Peyer's patch (tissue), 4 donors: ENCODE results near the gene SPDYE6. TPM values are rescaled to one million over a fixed set of nuclear protein-coding genes. Genes with fewer than 3 reads are reported as not detected.
A peak's percentile ranks its signal among the peaks of the same experiment; 100 is the strongest.
"Not testable (repeated sequence)": the region's sequence is repeated elsewhere in the genome, so short reads cannot be mapped to it uniquely, and the experiment has no call there.

ENCODE experiments used
- DNase-seq, 3 donors: peaks; one replicate each; pipeline ENCODE4 v3.0.0-alpha.2; 2017 to 2019
- H3K27ac ChIP-seq, 4 donors: fragments of 200-600 bp; sonication (generic); one replicate each; pipeline ENCODE4 v1.5.1; 2016 to 2019
- H3K27me3 ChIP-seq, 2 donors: fragments of 200-600 bp; sonication (generic); one replicate each; pipeline ENCODE4 v1.5.1; 2019
- H3K36me3 ChIP-seq, 3 donors: fragments of 200-600 bp; sonication (generic); one replicate each; pipeline ENCODE4 v1.5.1; 2016 to 2019
- H3K4me1 ChIP-seq, 4 donors: fragments of 200-600 bp; sonication (generic); one replicate each; pipeline ENCODE4 v1.5.1; 2016 to 2019
- H3K4me3 ChIP-seq, 4 donors: fragments of 200-600 bp; sonication (generic); 1 replicate in 3 of 4; 2 replicates in 1 of 4; pipeline ENCODE4 v1.5.1; 2016 to 2019; ENCODE audit warnings: mild to moderate bottlenecking in 1 of 4
- H3K9me3 ChIP-seq, 4 donors: fragments of 200-600 bp; sonication (generic); one replicate each; pipeline ENCODE4 v1.5.1; 2016 to 2019; ENCODE audit warnings: mild to moderate bottlenecking in 1 of 4
- CTCF ChIP-seq, 6 experiments: fragments of 450-650 bp in 4 of 6; fragments of 200-600 bp in 2 of 6; sonication (generic) in 1 of 6; IDR thresholded peaks; one replicate each; pipeline ENCODE4 v1.5.1; 2017 to 2019; ENCODE audit warnings: antibody characterized with exemption in 6 of 6, mild to moderate bottlenecking in 3 of 6, moderate library complexity in 1 of 6
- POLR2A ChIP-seq, 2 donors: fragments of 450-650 bp; IDR thresholded peaks; one replicate each; pipeline ENCODE4 v1.5.1; 2017; ENCODE audit warnings: antibody characterized with exemption in 2 of 2, mild to moderate bottlenecking in 2 of 2, moderate library complexity in 2 of 2
- total RNA-seq, 4 donors: library from RNA; depleted of rRNA; stranded (reverse); fragments of >200 nt; gene quantifications; one replicate each; pipeline ENCODE4 v1.1.0, GENCODE V29; 2016

The SPDYE6 gene
- total RNA-seq, 4 donors from 2014 or later, result not detected

DNA sequence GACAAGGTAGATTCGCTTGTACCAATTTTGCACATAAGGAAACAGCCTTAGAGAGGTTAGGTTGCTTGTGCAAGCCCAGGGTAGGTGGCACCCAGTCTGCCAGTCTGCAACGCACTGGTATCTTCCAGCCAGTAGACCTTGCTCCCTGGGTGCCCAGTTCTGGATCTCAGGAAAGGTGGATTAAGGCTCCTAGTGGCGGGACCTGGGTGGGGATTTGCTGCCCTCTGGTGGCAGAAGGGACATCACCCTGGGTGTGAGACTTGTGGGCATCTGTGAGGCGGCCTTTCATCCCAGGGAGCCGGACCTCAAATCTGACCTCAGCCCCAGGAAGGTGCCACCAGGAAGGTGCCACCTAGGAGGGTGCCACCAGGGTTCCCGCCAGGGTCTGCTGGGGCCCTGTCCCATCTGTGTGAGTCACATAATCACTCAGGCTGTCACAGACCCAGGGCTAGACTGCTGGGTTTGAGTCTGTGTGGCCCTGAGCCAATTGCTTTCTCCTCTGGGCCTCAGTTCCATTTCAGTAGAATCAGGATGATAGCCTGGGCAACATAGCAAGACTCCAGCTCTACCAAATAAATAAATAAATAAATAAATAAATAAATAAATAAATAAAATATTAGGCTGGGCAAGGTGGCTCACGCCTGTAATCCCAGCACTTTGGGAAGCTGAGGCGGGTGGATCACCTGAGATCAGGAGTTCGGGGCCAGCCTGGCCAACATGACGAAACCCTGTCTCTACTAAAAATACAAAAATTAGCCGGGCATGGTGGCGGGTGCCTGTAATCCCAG, 34.6 kb upstream of the SPDYE6 start:
- no peaks in the 10 kb centered on the region for H3K4me1 ChIP-seq
- peaks cover 0 to 16% (median 0%) of the 10 kb centered on the region in 3 donors for H3K36me3 ChIP-seq
- no peaks in the 10 kb centered on the region for H3K27me3 ChIP-seq
- peak overlapping the region in 1 of 4 donors; percentile 3 for H3K27ac ChIP-seq
- H3K4me3 ChIP-seq, result no peak overlapping the region
- peak; percentile 75 to 93 (median 88) for DNase-seq
- H3K9me3 ChIP-seq, result no peaks in the 10 kb centered on the region
- no peak for TF ChIP-seq POLR2A (IDR thresholded peaks at IDR 0.05)
- TF ChIP-seq CTCF (IDR thresholded peaks at IDR 0.05), result peak; percentile 74 to 94 (median 92)

DNA sequence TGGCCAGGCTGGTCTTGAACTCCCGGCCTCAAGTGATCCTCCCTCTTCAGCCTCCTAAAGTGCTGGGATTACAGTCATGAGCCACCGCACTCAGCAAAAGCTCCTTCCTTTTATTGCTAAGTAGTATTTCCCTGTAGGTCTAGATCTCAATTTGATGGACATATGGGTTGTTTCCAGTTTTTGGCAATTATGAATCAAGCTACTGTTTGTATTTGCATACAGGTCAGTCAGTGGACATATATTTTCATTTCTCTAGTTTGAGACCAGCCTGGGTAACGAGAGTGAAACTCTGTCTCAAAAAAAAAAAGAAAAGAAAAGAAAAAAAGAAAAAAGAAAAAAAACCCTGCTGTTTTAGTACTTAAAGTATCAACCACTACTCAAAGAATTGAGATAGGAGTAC, 33.6 kb upstream of the SPDYE6 start:
- TF ChIP-seq POLR2A (IDR thresholded peaks at IDR 0.05), result no peak
- no peak for TF ChIP-seq CTCF (IDR thresholded peaks at IDR 0.05)
- Histone ChIP-seq H3K9me3 (no peaks in the 10 kb centered on the region), H3K36me3 (peaks cover 0 to 16% (median 0%) of the 10 kb centered on the region in 3 donors)

DNA sequence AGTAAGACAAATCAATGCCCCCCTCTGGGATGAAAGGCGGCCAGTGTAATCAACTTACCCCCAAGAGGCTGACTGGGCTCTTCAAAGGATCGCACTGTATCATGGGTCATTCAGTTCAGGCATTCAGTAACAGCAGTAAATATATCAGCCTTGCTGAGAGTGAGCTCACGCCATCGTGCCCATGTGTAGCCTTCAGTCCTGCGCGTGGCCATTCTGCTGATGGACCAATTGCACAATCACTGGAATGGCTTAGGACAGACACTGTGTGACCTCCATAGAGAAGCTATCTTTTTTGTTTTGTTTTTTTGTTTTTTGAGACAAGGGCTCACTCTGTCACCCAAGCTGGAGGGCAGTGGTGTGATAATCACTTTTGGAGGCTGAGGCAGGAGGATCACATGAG, 30.8 kb upstream of the SPDYE6 start:
- no peaks in the 10 kb centered on the region for H3K4me1 ChIP-seq
- H3K4me3 ChIP-seq, result no peak overlapping the region
- no peak overlapping the region for H3K27ac ChIP-seq
- no peaks in the 10 kb centered on the region for H3K27me3 ChIP-seq
- no peak for DNase-seq
- H3K36me3 ChIP-seq, result peaks cover 0 to 13% (median 0%) of the 10 kb centered on the region in 3 donors
- no peaks in the 10 kb centered on the region for H3K9me3 ChIP-seq
- TF ChIP-seq POLR2A (IDR thresholded peaks at IDR 0.05), result no peak

More for the DNA sequence above, 33.6 kb upstream of the SPDYE6 start:
- H3K4me3 ChIP-seq, result no peak overlapping the region
- H3K4me1 ChIP-seq, result no peaks in the 10 kb centered on the region
- DNase-seq, result no peak
- H3K27me3 ChIP-seq, result no peaks in the 10 kb centered on the region
- H3K27ac ChIP-seq, result no peak overlapping the region

GRCh38 chr7:102381696-102382425, 25.6 kb upstream of the SPDYE6 start:
- DNase-seq, H3K27ac ChIP-seq, H3K9me3 ChIP-seq, H3K4me3 ChIP-seq, H3K27me3 ChIP-seq, H3K4me1 ChIP-seq: not testable (repeated sequence)
- peaks cover 0 to 44% (median 0%) of the 10 kb centered on the region in 3 donors for H3K36me3 ChIP-seq

- not testable (repeated sequence) for H3K4me1 ChIP-seq, H3K27me3 ChIP-seq
- H3K36me3 ChIP-seq, result peaks cover 0 to 48% (median 0%) of the 10 kb centered on the region in 3 donors
These were observed 24.6 kb upstream of the SPDYE6 start for GRCh38 chr7:102380837-102381236.

GRCh38 chr7:102376964-102377466, 20.8 kb upstream of the SPDYE6 start:
- H3K4me3 ChIP-seq, result no peak overlapping the region
- TF ChIP-seq CTCF (IDR thresholded peaks at IDR 0.05) (no peak), POLR2A (IDR thresholded peaks at IDR 0.05) (no peak)
- H3K27me3 ChIP-seq, result no peaks in the 10 kb centered on the region
- no peak overlapping the region for H3K27ac ChIP-seq
- no peaks in the 10 kb centered on the region for H3K4me1 ChIP-seq
- no peak for DNase-seq
- H3K36me3 ChIP-seq, result peaks cover 0 to 48% (median 0%) of the 10 kb centered on the region in 3 donors
- H3K9me3 ChIP-seq, result no peaks in the 10 kb centered on the region

More at GRCh38 chr7:102380837-102381236, 24.6 kb upstream of the SPDYE6 start:
- H3K9me3 ChIP-seq, DNase-seq, H3K27ac ChIP-seq, H3K4me3 ChIP-seq: not testable (repeated sequence)

DNA sequence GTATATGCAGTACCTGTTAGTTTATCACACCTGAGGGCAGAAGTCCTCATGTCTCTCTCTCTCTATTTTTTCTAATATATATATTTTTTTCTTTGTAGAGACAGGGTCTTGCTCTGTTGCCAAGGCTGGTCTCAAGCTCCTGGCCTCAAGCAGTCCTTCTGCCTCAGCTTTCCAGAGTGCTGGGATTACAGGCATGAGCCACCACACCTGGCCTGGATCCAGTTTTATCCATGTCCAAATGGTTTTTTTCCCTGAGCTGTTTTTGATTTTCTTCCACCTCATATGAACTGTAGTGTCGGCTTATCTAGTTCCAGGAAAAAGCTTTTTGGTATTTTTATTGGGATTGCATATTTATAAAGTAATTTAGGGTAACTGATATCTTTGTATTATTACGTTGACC, 16.6 kb upstream of the SPDYE6 start:
- not testable (repeated sequence) for H3K27ac ChIP-seq, H3K4me1 ChIP-seq, DNase-seq, H3K9me3 ChIP-seq, H3K4me3 ChIP-seq, H3K27me3 ChIP-seq
- H3K36me3 ChIP-seq, result peaks cover 0 to 16% (median 0%) of the 10 kb centered on the region in 3 donors

DNA sequence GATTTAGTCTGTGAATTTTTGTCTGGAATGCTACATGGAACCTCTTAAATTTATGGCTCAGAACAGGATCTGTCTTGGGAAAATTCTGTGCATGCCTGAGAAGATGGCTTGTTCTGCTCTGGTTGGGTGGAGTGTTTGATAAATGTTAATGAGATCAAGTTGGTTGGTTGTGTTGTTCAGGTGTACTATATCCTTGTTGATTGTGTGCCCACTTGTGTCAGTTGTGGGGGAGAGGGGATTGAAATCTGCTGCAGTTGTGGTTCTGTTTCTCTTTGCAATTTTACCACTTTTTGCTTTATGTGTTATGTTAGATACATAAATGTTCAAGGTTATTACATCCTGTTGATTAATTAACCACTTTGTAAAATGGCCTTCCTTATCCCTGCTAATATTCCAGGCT, 13.8 kb upstream of the SPDYE6 start:
- H3K4me1 ChIP-seq, H3K27me3 ChIP-seq, H3K36me3 ChIP-seq, H3K4me3 ChIP-seq, H3K27ac ChIP-seq, DNase-seq, H3K9me3 ChIP-seq: not testable (repeated sequence)

DNA sequence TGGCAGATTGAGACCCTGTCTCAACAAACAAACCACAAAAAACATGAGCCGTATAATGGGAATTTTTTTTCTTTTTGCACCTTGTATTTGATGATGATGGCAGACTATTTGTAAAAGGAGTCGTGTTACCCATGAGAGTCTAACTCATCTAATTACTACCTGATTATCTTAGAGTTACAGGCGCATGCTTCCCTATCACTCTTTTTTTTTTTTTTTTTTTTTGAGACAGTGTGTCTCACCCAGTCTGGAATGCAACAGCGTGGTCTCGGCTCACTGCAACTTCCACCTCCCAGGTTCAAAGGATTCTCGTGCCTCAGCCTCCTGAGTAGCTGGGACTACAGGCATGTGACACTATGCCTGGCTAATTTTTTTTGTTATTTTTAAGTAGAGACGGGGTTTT, 9.1 kb upstream of the SPDYE6 start:
- not testable (repeated sequence) for H3K9me3 ChIP-seq, H3K27me3 ChIP-seq, H3K4me1 ChIP-seq, H3K27ac ChIP-seq, DNase-seq, H3K4me3 ChIP-seq, H3K36me3 ChIP-seq

- DNase-seq, H3K36me3 ChIP-seq, H3K4me1 ChIP-seq, H3K27me3 ChIP-seq, H3K9me3 ChIP-seq: not testable (repeated sequence)
- Histone ChIP-seq H3K27ac (peak overlapping the region; percentile 87 to 94 (median 89)), H3K4me3 (peak overlapping the region; percentile 88 to 97 (median 92))
These were observed 8.2 kb upstream of the SPDYE6 start for GRCh38 chr7:102364394-102364886.
